OCI-LY1 (cell line): ENCODE measurements around the gene HOXC10.

Experiments used
- H2AFZ ChIP-seq: fragments of 200-600 bp; sonication (generic), shearing (Covaris generic); 2 replicates; pipeline ENCODE4 v1.6.0; 2014; ENCODE audit warnings: antibody characterized with exemption, mild to moderate bottlenecking, low read length
- H3F3A ChIP-seq: fragments of 200-600 bp; sonication (generic), shearing (Covaris generic); 2 replicates; pipeline ENCODE4 v1.6.0; 2014; ENCODE audit warnings: mild to moderate bottlenecking, antibody characterized with exemption, low read length, moderate library complexity; ENCODE audit not compliant: insufficient read depth
- H3K27ac ChIP-seq: fragments of 200-600 bp; sonication (generic); 2 replicates; pipeline ENCODE4 v1.5.1; 2014; ENCODE audit warnings: low read length, mixed run types, mild to moderate bottlenecking, low read depth; ENCODE audit not compliant: poor library complexity, severe bottlenecking
- H3K27me3 ChIP-seq: fragments of 200-600 bp; sonication (generic); 2 replicates; pipeline ENCODE4 v1.6.0; 2014; ENCODE audit warnings: antibody characterized with exemption, mild to moderate bottlenecking, low read length, moderate library complexity; ENCODE audit not compliant: insufficient read depth
- H3K36me3 ChIP-seq: fragments of 200-600 bp; sonication (generic); 2 replicates; pipeline ENCODE4 v1.6.1; 2014; ENCODE audit warnings: mild to moderate bottlenecking, antibody characterized with exemption, low read length, moderate library complexity, mixed read lengths; ENCODE audit not compliant: insufficient read depth
- H3K4me1 ChIP-seq: fragments of 200-600 bp; sonication (generic); 2 replicates; pipeline ENCODE4 v1.5.1; 2014; ENCODE audit warnings: mild to moderate bottlenecking, low read length, moderate library complexity; ENCODE audit not compliant: insufficient read depth, severe bottlenecking
- H3K4me2 ChIP-seq: fragments of 200-600 bp; sonication (generic), shearing (Covaris generic); 2 replicates; pipeline ENCODE4 v1.6.1; 2014; ENCODE audit warnings: low read length
- H3K4me3 ChIP-seq: fragments of 200-600 bp; sonication (generic); 2 replicates; pipeline ENCODE4 v1.5.1; 2014; ENCODE audit warnings: low read length, low read depth, mild to moderate bottlenecking, mixed read lengths; ENCODE audit not compliant: poor library complexity, severe bottlenecking
- H3K79me2 ChIP-seq: fragments of 200-600 bp; shearing (Covaris generic); 2 replicates; pipeline ENCODE4 v1.6.1; 2016; ENCODE audit warnings: mixed run types, low read length, mixed read lengths; ENCODE audit not compliant: insufficient read depth
- H3K9ac ChIP-seq: fragments of 200-600 bp; sonication (generic), shearing (Covaris generic); 2 replicates; pipeline ENCODE4 v1.6.1; 2014; ENCODE audit warnings: mild to moderate bottlenecking, low read length, mixed read lengths
- H3K9me2 ChIP-seq: fragments of 200-600 bp; sonication (generic), shearing (Covaris generic); 2 replicates; pipeline ENCODE4 v1.6.1; 2014; ENCODE audit warnings: low read depth, mild to moderate bottlenecking, low read length, mixed read lengths
- H3K9me3 ChIP-seq: fragments of 200-600 bp; shearing (Covaris generic); 2 replicates; pipeline ENCODE4 v1.6.1; 2014; ENCODE audit warnings: low read length, mixed read lengths
- H4K20me1 ChIP-seq: fragments of 200-600 bp; sonication (generic), shearing (Covaris generic); 2 replicates; pipeline ENCODE4 v1.6.0; 2016; ENCODE audit warnings: mild to moderate bottlenecking, low read length; ENCODE audit not compliant: insufficient read depth
- CTCF ChIP-seq: fragments of 200-600 bp; sonication (generic), shearing (Covaris generic); IDR thresholded peaks from 2 replicates; pipeline ENCODE4 v1.5.1; 2017; ENCODE audit warnings: mild to moderate bottlenecking, antibody characterized with exemption, low read length, moderate library complexity, mixed read lengths
- EZH2 ChIP-seq: fragments of 200-600 bp; sonication (generic), shearing (Covaris generic); IDR thresholded peaks from 2 replicates; pipeline ENCODE4 v1.8.0; 2017; ENCODE audit warnings: borderline replicate concordance, mixed run types, mild to moderate bottlenecking, antibody characterized with exemption, low read length, moderate library complexity, mixed read lengths

The HOXC10 gene

GRCh38 chr12:54028314-54029201 lies 43.6 kb downstream of the HOXC10 start, which contains the start of gene HOXC6:
TSS of gene HOXC6 (plus strand) at chr12:54028440. CDS start at chr12:54028522, 82 bp downstream.
- Histone ChIP-seq H3K9ac (no peak within 1 kb of the TSS), H3K4me1 (peaks cover 13% of the 10 kb centered on the region), H3K27ac (no peak within 1 kb of the TSS), H3K27me3 (peaks cover 4% of the 10 kb centered on the region; the same call in 1 of the 2 replicates), H3F3A (no peaks in the 10 kb centered on the region), H3K9me3 (no peaks in the 10 kb centered on the region), H3K36me3 (no peaks in the 10 kb centered on the region), H3K79me2 (no peaks in the 10 kb centered on the region), H3K4me2 (no peak within 1 kb of the TSS), H3K4me3 (no peak within 1 kb of the TSS), H3K9me2 (no peaks in the 10 kb centered on the region), H4K20me1 (no peaks in the 10 kb centered on the region), H2AFZ (no peak within 1 kb of the TSS)
- TF ChIP-seq CTCF (no peak), EZH2 (no peak)

GRCh38 chr12:54029529-54030441 lies 44.8 kb downstream of the HOXC10 start:
- H3K9me2 ChIP-seq = no peaks in the 10 kb centered on the region
- H3K27ac ChIP-seq = no peak overlapping the region
- no peaks in the 10 kb centered on the region for H4K20me1 ChIP-seq
- TF ChIP-seq EZH2 (no peak), CTCF (no peak)
- H3K4me2 ChIP-seq = no peak overlapping the region
- peaks cover 13% of the 10 kb centered on the region for H3K4me1 ChIP-seq
- peaks cover 4% of the 10 kb centered on the region; the same call in 1 of the 2 replicates for H3K27me3 ChIP-seq
- no peak overlapping the region for H3K4me3 ChIP-seq
- H2AFZ ChIP-seq = no peak overlapping the region
- no peaks in the 10 kb centered on the region for H3K79me2 ChIP-seq
- no peak overlapping the region for H3K9ac ChIP-seq
- no peaks in the 10 kb centered on the region for H3F3A ChIP-seq
- H3K36me3 ChIP-seq = no peaks in the 10 kb centered on the region
- H3K9me3 ChIP-seq = no peaks in the 10 kb centered on the region

GRCh38 chr12:54030442-54030801 lies 45.5 kb downstream of the HOXC10 start:
- no peak for TF ChIP-seq EZH2
- Histone ChIP-seq H3K9me2 (no peaks in the 10 kb centered on the region), H3F3A (no peaks in the 10 kb centered on the region), H3K4me1 (peaks cover 13% of the 10 kb centered on the region), H3K9me3 (no peaks in the 10 kb centered on the region), H3K9ac (no peak overlapping the region), H3K27me3 (peaks cover 4% of the 10 kb centered on the region; the same call in 1 of the 2 replicates), H3K36me3 (no peaks in the 10 kb centered on the region), H4K20me1 (no peaks in the 10 kb centered on the region), H3K79me2 (no peaks in the 10 kb centered on the region), H3K4me3 (no peak overlapping the region), H2AFZ (no peak overlapping the region), H3K27ac (no peak overlapping the region), H3K4me2 (no peak overlapping the region)
